Left lobe of liver (tissue), 2 donors: ENCODE measurements around the gene HCAR3. TPM values are rescaled to one million over a fixed set of nuclear protein-coding genes. Genes with fewer than 3 reads are reported as not detected.
"Not testable (repeated sequence)": the region's sequence is repeated elsewhere in the genome, so short reads cannot be mapped to it uniquely, and the experiment has no call there.

Source experiments
- ATAC-seq: fragments of 200-7000 bp; cut with Tn5 transposase; one replicate; pipeline ENCODE4 v1.9.1; 2020; ENCODE audit warnings: mild to moderate bottlenecking, moderate library complexity
- DNase-seq: peaks from one replicate; pipeline ENCODE4 v3.0.0-alpha.2; 2020; ENCODE audit warnings: low spot score
- total RNA-seq: library from RNA; stranded (reverse); gene quantifications from one replicate; pipeline ENCODE4 v1.2.1, GENCODE V29; 2021
- donor health status: DM: no; HTN: no; CAD: no; lungs with moderate emphysema.
- donor health status: DM: no; HTN: yes; CAD: no.

Gene HCAR3
- total RNA-seq, 1 donor from 2014 or later, result not detected

DNA sequence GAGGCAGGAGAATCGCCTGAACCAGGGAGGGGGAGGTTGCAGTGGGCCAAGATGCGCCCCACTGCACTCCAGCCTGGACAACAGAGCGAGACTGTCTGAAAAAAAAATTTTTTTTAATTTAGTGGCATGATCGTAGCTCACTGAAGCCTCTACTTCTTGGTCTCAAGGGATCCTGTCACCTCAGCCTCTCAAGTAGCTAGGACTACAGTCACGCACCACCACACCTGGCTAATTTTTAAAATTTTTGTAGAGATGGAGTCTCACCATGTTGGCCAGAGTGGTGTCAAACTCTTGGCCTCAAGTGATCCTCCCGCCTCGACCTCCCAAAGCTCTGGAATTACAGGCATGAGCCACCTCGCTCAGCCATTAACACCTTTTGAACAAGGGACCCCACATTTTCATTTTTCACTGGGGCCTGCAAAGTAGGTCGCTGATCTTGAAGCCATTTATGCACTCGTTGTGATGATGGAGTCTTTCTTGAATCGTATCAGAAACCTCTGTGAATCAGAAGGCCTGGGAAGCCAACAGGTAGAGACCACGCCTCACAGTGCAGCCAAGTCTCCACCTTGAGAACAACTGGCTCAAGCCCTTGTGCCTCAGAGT is 8.1 kb upstream of the HCAR3 start:
- ATAC-seq (no peak), DNase-seq (no peak)

DNA sequence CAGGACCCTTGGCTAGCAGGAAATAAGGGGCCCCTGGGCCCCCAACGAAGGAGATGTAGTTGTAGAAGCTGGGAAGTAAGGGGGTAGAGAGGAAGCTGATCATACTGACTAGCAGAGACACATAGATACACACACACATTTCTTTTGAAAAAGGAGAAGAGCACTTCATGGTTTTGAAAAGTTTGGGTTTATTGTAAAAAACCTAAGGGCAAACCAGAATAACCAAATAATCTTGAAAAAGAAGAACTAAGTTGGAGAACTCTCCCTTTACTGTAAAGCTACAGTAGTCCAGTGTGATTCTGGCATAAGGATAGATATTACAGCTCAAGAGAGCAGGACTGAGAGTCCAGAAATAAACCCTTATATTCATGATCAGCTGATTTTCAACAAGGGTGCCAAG is 5.8 kb upstream of the HCAR3 start:
- ATAC-seq (no peak), DNase-seq (no peak)

DNA sequence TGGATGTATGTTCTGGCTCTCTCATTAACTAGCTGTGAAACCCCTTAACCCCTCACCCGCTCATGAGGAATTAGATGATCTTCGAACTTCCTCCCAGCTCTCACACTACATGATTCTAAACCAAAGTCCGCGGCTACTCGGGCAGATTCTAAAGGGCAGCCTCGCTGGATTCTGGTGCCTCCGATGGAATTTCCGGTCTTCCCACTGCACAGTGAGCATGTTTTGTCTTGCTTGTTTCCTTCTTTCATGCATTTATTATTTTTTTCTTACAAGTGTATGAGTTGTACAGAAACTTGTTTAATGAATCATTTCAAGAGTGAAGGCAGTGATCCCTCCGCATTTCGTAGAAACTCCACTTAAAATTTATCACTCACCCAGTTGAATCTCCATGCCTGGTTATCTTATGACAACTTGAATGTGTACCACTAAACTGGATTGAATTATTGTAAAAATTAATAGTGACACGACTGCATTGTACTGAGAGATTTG is 4.5 kb upstream of the HCAR3 start:
- ATAC-seq (no peak), DNase-seq (no peak)

DNA sequence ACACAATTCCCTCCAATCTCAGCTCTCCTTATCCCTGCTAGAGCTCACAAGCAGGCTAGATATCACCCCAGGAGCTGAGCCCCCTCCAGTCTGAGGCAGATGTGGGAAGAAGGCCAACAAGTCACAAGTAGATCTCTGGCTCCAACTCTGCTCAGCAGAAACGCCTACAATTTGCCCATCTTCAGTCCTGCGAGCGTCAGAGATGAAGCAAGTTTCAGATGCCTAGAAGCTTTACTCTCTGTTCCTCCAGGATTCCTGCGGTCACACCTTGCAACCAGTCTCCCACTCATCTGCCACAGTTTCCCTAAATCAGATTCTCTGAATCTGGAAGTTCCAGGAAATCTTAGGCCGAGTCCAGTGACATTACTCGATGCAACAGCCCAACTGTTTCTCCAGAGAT is 1.4 kb downstream of the HCAR3 start:
- not testable (repeated sequence) for ATAC-seq, DNase-seq

DNA sequence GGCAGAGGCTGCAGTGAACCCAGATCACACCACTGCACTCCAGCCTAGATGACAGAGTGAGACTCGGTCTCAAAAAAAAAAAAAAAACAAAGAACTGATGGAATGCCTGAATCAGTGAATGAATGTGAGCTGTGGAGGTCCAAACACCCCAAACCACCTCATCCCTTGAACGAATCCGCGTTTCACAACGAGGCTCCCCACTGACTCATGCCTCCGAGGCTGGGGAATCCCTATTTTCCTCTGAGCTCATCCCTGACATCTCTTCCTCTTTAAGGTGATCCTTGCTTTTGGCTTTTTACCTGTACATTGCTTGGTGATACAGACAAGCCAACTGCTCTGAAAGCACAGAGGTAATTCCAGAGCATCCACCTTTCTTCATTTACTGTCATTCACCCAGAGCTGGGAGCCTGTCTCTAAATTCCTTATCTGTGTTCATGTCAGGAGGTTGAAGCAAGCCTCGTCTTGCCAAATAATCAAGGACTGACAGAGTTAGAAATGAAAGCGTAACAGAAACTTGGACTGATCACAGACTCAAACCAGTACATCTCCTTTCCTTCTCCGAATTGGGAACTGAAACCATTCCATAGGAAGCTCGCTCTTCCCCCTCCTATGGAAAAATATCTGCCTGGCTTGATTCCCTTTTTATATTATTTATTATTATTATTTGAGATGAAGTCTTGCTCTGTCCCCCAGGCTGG is 3.0 kb downstream of the HCAR3 start:
- not testable (repeated sequence) for ATAC-seq, DNase-seq

DNA sequence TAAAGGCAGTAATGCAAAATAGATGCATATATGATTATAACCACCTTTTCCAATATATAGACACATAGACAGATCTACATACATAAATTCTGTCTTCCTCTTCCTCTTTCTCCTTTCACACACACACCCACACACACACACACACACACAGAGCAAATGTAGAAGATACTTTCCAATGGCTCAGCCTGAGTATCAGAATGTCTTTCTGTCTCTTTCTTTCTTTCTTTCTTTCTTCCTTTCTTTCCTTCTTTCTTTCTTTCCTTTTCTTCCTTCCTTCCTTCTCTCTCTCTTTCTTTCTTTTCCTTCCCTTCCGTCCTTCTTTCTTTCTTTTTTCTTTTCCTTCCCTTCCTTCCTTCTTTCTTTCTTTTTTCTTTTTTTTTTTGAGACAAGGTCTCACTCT is 5.3 kb downstream of the HCAR3 start:
- not testable (repeated sequence) for DNase-seq, ATAC-seq

DNA sequence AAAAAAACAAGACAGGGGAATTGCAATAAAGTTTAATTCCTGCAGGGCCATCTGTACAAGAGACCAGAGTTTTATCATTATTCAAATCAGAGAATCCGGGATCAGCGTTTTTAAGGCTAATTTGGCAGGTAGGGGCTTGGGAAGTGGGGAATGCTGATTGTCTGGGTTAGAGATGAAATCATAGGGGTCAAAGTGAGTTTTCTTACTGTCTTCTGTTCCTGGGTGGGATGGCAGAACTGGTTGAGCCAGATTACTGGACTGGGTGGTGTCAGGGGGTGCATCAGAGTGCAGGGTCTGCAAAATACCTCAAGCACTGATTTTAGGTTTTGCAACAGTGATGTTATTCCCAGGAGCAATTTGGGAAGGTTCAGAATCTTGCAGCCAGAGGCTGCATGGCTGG is 6.3 kb downstream of the HCAR3 start:
- ATAC-seq, DNase-seq: not testable (repeated sequence)

DNA sequence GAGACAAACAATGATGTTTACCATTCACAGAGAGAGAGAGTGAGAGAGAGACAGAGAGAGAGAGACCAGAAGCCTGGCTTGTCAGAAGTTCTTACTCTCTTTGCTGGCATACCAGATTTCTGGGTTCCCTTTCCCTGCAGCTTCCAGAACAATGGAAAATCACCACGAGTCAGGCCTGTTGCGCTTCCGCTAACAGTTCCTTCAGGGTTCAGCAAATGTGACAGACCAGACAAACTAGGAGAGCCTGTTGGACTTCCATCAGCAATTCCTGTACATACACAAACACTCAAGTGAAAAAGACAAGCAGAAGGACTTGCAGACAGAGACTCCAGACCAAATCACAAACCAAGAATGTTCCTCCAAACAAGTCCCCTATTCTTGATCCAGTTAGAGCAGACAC is 7.3 kb downstream of the HCAR3 start:
- not testable (repeated sequence) for ATAC-seq, DNase-seq

DNA sequence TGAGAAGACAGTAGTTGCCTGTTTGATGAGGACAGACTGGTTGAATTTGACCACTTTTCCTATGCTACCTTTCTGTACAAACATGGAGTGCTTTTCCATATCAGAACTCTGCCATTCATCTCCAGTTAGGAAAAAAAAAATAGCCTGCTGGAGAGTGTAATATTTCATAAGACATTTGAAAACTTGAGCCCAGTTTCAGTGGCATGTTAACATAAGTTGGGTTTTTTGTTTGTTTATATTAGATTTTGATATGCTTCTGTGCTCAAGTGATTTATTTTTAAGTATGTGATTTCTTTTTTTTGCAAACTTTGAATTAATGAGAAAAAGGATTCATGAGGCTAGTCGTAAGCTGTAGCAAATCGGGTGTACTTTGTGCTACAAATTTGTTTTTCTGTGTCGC is 12.8 kb downstream of the HCAR3 start:
- DNase-seq, ATAC-seq: not testable (repeated sequence)

DNA sequence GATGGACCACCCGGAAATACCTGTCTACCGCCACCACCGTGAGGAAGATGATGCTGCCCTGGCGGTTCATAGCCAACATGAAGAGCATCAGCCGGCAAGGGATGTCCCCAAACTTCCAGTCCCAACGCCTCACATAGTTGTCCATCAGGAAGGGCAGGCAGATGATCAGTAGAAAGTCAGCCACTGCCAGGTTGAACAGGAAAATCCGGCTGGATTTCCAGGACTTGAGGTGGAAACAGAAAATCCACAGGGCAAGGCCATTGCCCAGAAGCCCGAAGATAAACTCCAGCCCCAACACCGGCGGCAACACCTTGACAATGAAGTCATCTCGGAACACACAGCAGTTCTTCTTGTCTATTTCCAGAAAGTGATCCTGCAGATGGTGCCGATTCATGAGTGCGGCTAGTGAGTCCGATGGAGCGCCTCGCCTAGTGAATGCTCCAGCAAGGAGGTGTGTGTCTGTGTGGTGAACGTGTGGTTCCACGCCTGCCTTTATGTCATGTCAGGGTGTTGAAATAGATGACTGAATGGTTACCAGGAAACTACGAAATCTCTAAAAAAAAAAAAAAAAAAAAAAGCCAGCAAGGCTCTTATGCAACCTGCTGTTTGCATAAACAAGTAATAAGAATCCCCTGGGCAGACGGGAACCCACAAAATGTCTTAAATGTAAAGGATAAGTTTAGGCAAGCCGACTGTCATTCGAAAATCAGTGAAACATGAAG is 13.6 kb downstream of the HCAR3 start, which contains the start of gene HCAR2:
Gene HCAR2 (minus strand): TSS at position 468 of the 722 bp plus-strand sequence. CDS start 74 bp downstream, at position 394.
- not testable (repeated sequence) for ATAC-seq, DNase-seq

DNA sequence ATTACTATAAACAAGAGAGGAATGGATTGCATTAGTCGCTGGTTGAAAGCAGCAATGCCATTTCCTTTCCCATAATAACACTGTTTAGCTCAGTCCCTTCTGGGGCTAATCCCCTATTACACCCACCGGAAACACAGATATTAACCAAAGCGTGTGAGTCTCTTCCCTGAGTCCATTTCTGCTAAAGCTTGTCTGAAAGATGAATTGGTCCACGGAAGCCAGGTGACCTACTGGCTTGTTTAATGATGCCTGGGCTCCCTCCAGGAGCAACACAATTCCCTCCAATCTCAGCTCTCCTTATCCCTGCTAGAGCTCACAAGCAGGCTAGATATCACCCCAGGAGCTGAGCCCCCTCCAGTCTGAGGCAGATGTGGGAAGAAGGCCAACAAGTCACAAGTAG is 15.1 kb downstream of the HCAR3 start:
- DNase-seq, result not testable (repeated sequence)

DNA sequence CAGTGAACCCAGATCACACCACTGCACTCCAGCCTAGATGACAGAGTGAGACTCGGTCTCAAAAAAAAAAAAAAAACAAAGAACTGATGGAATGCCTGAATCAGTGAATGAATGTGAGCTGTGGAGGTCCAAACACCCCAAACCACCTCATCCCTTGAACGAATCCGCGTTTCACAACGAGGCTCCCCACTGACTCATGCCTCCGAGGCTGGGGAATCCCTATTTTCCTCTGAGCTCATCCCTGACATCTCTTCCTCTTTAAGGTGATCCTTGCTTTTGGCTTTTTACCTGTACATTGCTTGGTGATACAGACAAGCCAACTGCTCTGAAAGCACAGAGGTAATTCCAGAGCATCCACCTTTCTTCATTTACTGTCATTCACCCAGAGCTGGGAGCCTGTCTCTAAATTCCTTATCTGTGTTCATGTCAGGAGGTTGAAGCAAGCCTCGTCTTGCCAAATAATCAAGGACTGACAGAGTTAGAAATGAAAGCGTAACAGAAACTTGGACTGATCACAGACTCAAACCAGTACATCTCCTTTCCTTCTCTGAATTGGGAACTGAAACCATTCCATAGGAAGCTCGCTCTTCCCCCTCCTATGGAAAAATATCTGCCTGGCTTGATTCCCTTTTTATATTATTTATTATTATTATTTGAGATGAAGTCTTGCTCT is 16.4 kb downstream of the HCAR3 start:
- not testable (repeated sequence) for DNase-seq, ATAC-seq

More for the DNA sequence above, 15.1 kb downstream of the HCAR3 start:
- not testable (repeated sequence) for ATAC-seq

DNA sequence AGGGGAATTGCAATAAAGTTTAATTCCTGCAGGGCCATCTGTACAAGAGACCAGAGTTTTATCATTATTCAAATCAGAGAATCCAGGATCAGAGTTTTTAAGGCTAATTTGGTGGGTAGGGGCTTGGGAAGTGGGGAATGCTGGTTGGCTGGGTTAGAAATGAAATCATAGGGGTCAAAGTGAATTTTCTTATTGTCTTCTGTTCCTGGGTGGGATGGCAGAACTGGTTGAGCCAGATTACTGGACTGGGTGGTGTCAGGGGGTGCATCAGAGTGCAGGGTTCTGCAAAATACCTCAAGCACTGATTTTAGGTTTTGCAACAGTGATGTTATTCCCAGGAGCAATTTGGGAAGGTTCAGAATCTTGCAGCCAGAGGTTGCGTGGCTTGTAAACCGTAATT is 19.7 kb downstream of the HCAR3 start:
- not testable (repeated sequence) for ATAC-seq, DNase-seq

DNA sequence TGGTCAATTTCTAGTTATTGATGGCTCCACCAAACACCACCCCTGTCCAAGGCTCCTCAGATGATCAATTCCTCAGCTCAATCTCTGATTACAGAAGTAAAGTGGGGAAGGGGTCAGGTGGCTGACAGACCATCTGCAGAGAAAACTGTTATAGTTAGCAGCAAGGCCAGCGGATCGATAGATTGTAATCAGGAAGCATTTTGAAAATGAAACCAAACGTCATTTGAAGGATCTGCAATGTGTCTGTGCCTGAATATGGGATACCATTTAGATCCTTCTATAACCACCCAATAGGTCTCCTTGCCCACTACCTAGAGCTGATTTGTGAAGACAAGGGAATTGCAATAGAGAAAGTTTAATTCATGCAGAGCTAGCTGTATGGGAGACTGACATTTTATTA is 25.0 kb downstream of the HCAR3 start:
- ATAC-seq, result peak; percentile 73

DNA sequence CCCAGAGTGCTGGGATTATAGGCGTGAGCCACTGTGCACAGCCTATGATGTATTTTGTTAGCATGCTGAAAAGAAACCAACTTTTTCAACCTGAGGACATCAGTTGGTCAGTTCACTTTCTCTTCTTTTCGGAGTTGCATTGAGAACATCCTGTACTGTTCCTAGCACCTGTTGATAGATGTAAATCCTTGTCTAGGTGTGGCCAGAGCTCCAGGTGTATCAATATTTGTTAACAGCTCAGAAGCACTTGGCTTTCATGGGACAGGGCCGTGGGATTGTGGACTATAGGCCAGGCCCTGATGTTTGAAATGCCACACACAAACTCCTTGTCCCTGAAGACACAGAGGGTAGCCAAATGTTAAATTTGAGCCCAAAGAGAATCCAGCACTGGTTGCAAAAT is 28.3 kb downstream of the HCAR3 start:
- ATAC-seq, result no peak
- DNase-seq, result no peak

More for the DNA sequence above, 25.0 kb downstream of the HCAR3 start:
- no peak for DNase-seq

DNA sequence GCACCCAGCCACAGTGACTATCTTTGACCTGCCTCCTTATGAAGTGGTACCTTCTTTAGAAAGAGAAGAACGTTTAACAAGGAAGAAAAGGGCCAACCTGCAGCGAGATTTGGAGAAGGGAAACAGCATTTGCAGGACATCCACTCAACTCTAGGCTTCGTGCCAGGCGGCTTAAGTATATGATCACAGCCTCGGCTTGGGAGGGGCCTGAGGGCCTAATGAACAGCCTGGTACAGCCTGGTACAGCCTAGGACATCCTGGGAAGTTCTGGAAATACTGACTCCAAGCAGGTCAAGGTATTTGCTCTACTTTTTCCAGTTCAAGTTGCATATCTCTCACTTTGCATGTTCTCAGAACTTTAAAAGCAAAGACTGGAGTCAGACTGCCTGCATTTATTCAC is 29.5 kb downstream of the HCAR3 start:
- no peak for DNase-seq

DNA sequence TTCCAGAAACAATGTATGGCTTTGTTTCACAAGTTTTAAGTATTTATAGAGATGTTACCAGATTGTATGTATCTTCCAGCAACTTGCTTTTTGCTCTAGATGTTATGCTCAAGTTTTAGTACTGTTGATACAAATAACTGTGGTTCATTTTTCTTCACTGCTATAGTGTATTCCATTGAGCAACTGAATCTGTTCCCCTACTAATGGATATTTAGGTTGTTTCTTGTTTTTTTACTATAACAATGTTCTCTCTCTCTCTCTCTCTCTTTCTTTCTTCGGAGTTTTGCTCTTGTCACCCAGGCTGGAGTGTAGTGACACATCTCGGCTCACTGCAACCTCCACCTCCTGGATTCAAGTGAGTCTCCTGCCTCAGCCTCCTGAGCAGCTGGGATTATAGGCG is 30.1 kb downstream of the HCAR3 start:
- ATAC-seq (no peak), DNase-seq (no peak)

More for the DNA sequence above, 29.5 kb downstream of the HCAR3 start:
- ATAC-seq, result no peak

DNA sequence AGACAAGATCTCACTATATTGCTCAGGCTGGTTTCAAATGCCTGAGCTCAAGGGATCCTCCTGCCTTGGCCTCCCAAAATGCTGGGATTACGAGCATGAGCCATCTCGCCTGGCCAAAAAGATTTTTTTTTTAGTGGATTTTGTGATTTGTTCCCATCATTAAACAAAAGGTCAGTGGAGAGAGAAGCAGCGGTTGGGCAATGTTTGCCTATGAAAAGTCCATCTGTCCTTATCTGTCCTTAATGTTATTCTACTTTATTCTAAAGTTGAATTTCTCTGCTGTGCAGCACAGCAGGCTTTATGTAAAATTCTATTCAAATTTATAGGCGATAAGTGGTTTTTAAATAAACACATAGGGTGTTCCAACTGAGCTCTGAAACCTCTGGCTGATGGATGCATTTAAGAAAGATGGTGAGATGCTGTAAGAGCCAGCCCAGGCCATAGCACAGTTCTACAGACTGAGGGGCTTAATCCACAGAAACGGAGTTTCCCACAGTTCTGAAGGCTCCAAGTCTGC is 32.3 kb downstream of the HCAR3 start:
- peak; percentile 74 for ATAC-seq

DNA sequence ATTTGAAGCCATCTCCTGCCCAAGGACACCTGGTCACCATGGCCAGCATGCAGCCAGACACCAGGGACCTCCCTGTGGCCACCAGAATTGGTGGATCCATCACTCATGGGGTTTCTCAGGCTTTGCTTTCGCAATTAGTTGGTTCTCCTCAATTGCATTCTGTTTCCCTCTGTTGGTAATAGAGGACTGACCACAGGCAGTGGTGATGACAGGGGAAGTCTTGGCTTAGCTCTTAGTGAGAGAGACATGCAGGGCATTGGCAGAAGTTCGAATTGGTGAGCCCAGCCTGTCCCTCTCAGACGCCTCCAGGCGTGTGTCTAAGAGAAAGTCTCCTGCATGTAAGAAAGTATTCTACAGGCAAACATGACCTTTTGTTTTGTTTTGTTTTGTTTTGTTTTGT is 34.8 kb downstream of the HCAR3 start:
- peak; percentile 43 for ATAC-seq
- no peak for DNase-seq

More for the DNA sequence above, 32.3 kb downstream of the HCAR3 start:
- DNase-seq, result no peak

DNA sequence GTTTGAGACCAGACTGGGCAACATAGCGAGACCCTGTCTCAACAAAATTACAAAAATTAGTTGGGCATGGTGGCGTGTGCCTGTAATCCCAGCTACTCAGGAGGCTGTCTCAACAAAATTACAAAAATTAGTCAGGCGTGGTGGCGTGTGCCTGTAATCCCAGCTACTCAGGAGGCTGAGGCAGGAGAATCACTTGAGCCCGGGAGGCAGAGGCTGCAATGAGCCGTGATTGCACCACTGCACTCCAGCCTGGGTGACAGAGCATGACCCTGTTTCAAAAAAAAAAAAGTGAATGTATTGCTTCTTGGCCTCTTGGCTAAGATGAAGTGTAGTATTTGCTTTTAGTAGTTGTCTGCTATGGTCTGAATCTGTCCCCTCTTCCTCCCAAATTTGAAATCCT is 35.6 kb downstream of the HCAR3 start:
- not testable (repeated sequence) for ATAC-seq, DNase-seq
